ENCODE measurements around the gene GPC3. TPM values are rescaled to one million over a fixed set of nuclear protein-coding genes. Genes with fewer than 3 reads are reported as not detected.

Gene GPC3
- total RNA-seq, 2 experiments from 2014 or later: 0.25 to 0.59 TPM

- no peaks in the 10 kb centered on the region for H3K4me1 Mint-ChIP-seq (ENCODE audit: low read depth)
Observed at GRCh38 chrX:133697656-133698055, 287.7 kb downstream of the GPC3 start.

GRCh38 chrX:133689997-133690599, 295.3 kb downstream of the GPC3 start:
- Mint-ChIP-seq H3K4me1 (ENCODE audit: low read depth) (no peaks in the 10 kb centered on the region), H3K9me3 (no peaks in the 10 kb centered on the region), H3K27me3 (no peaks in the 10 kb centered on the region), H3K27ac (no peak overlapping the region), H3K4me3 (no peak overlapping the region), H3K36me3 (ENCODE audit: low read depth) (no peaks in the 10 kb centered on the region)
- ChIA-PET CTCF (no interaction called here), POLR2A (no interaction called here)
- DNase-seq (no peak), ATAC-seq (ENCODE audit: poor library complexity) (no peak)
- intact Hi-C loops (cut with DNase I, micrococcal nuclease): no loop called here
- Histone ChIP-seq H3K27ac (ENCODE audit: low read depth in 1 of 2, low read length in 2 of 2) (no peak overlapping the region), H3K27me3 (ENCODE audit: control insufficient read depth in 1 of 2, insufficient read depth in 2 of 2, low read length in 2 of 2) (no peaks in the 10 kb centered on the region), H3K9me3 (ENCODE audit: control insufficient read depth in 1 of 2, insufficient read depth in 1 of 2, low read length in 2 of 2) (no peaks in the 10 kb centered on the region), H3K4me1 (ENCODE audit: insufficient read depth, low read length) (no peaks in the 10 kb centered on the region), H3K36me3 (ENCODE audit: insufficient read depth, low read length) (no peaks in the 10 kb centered on the region), H3K4me3 (ENCODE audit: low read length) (no peak overlapping the region)
- TF ChIP-seq CTCF (IDR thresholded peaks at IDR 0.05): no peak

More at GRCh38 chrX:133697656-133698055, 287.7 kb downstream of the GPC3 start:
- ATAC-seq (ENCODE audit: poor library complexity) (no peak), DNase-seq (no peak)
- Histone ChIP-seq H3K4me1 (ENCODE audit: insufficient read depth, low read length) (no peaks in the 10 kb centered on the region), H3K27me3 (ENCODE audit: control insufficient read depth in 1 of 2, insufficient read depth in 2 of 2, low read length in 2 of 2) (no peaks in the 10 kb centered on the region), H3K27ac (ENCODE audit: low read depth in 1 of 2, low read length in 2 of 2) (no peak overlapping the region), H3K4me3 (ENCODE audit: low read length) (no peak overlapping the region), H3K36me3 (ENCODE audit: insufficient read depth, low read length) (no peaks in the 10 kb centered on the region), H3K9me3 (ENCODE audit: control insufficient read depth in 1 of 2, insufficient read depth in 1 of 2, low read length in 2 of 2) (no peaks in the 10 kb centered on the region)
- no peak for TF ChIP-seq CTCF (IDR thresholded peaks at IDR 0.05)
- Mint-ChIP-seq H3K36me3 (ENCODE audit: low read depth) (no peaks in the 10 kb centered on the region), H3K9me3 (no peaks in the 10 kb centered on the region), H3K27me3 (no peaks in the 10 kb centered on the region), H3K4me3 (no peak overlapping the region), H3K27ac (no peak overlapping the region)
- ChIA-PET POLR2A (interaction anchor here (0.5 kb wide), 1 partner anchor 136 kb away, joined by 3 read pairs; no protein-coding TSS in a partner anchor), CTCF (interaction anchor here (1.1 kb wide), 1 partner anchor 9 kb away, joined by 3 read pairs; no protein-coding TSS in a partner anchor)
- intact Hi-C loops (cut with DNase I, micrococcal nuclease): loop anchor here (1.0 to 2.0 kb wide), 3 partner anchors 77 to 699 kb away; no protein-coding TSS in a partner anchor

GRCh38 chrX:133685822-133686221, 299.6 kb downstream of the GPC3 start:
- Histone ChIP-seq H3K27ac (ENCODE audit: low read depth in 1 of 2, low read length in 2 of 2) (no peak overlapping the region), H3K36me3 (ENCODE audit: insufficient read depth, low read length) (no peaks in the 10 kb centered on the region), H3K27me3 (ENCODE audit: control insufficient read depth in 1 of 2, insufficient read depth in 2 of 2, low read length in 2 of 2) (no peaks in the 10 kb centered on the region), H3K4me3 (ENCODE audit: low read length) (no peak overlapping the region), H3K9me3 (ENCODE audit: control insufficient read depth in 1 of 2, insufficient read depth in 1 of 2, low read length in 2 of 2) (no peaks in the 10 kb centered on the region), H3K4me1 (ENCODE audit: insufficient read depth, low read length) (no peaks in the 10 kb centered on the region)
- ATAC-seq (ENCODE audit: poor library complexity): no peak
- no peaks in the 10 kb centered on the region for H3K36me3 Mint-ChIP-seq (ENCODE audit: low read depth)
- no peak overlapping the region for H3K4me3 Mint-ChIP-seq
- ChIA-PET CTCF (no interaction called here), POLR2A (no interaction called here)
- H3K9me3 Mint-ChIP-seq: no peaks in the 10 kb centered on the region
- H3K27me3 Mint-ChIP-seq: no peaks in the 10 kb centered on the region
- DNase-seq: no peak
- TF ChIP-seq CTCF (IDR thresholded peaks at IDR 0.05): no peak
- no peaks in the 10 kb centered on the region for H3K4me1 Mint-ChIP-seq (ENCODE audit: low read depth)
- H3K27ac Mint-ChIP-seq: no peak overlapping the region
- intact Hi-C loops (cut with DNase I, micrococcal nuclease): no loop called here

Measured in CD4-positive, alpha-beta T cell (primary cell).